ENCODE results near the gene RELA.
A peak's percentile ranks its signal among the peaks of the same experiment; 100 is the strongest.

RELA gene

DNA sequence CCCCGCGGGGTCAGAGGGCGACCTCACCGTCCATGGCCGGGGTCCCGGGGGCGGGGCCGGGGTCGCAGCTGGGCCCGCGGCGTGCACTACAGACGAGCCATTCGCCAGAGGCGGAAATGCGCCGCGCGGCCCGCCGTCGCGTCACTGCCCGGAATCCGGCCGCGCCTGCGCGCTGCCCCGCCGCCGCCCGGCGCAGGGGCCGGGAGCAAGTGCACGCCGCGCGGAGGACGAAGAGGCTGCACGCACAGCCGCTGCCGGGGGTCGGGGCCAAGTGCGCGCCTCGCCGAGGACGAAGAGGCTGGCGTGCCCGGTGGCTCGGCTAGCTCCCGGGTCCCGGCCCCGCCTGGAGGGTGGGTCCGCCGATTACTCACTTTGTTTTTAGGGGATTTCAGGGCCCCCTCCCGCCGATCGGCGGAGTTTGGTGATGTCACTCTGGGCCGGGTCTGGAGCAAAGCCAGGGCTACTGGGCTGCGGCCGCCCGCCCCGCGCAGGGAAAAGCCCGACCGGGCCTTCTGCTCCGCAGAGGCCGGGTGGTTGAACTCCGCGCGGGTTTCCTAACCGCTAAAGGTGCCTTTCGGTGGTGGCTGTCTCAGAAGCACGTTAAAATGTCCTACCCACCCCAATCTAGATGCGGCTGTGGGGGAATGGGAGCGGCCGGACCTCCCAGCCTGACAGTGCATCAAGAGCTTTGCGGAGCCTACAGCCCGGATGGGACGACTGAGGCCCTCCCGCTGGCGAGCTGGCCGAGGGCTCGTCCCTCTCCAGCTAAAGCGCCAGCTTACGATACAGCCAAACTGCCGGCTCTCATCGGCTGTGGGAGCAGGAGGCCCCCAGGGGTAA is at the start of gene RELA (continued):
- TF ChIP-seq ZBTB11 (tag by site-specific recombination; conservative IDR thresholded peaks at IDR 0.05; ENCODE audit: low read depth) (no peak; the same call in 1 of the 2 replicates), PRDM1 (tag by site-specific recombination; IDR thresholded peaks at IDR 0.05) (no peak), KLF1 (tag by site-specific recombination; IDR thresholded peaks at IDR 0.05) (peak; percentile 44), ZFP41 (tag by site-specific recombination; IDR thresholded peaks at IDR 0.05; ENCODE audit: borderline replicate concordance) (no peak), ZNF785 (tag by site-specific recombination; IDR thresholded peaks at IDR 0.05) (no peak), ZNF768 (tag by site-specific recombination; IDR thresholded peaks at IDR 0.05) (no peak), ZNF37A (tag by site-specific recombination; IDR thresholded peaks at IDR 0.05) (no peak), YY2 (tag by site-specific recombination; IDR thresholded peaks at IDR 0.05) (no peak), RBAK (tag by site-specific recombination; IDR thresholded peaks at IDR 0.05) (no peak), GFI1B (tag by site-specific recombination; IDR thresholded peaks at IDR 0.05) (no peak), ZNF174 (tag by site-specific recombination; IDR thresholded peaks at IDR 0.05) (no peak), ZNF521 (tag by site-specific recombination; IDR thresholded peaks at IDR 0.05) (no peak), IKZF3 (tag by site-specific recombination; IDR thresholded peaks at IDR 0.05) (no peak), KLF9 (tag by site-specific recombination; IDR thresholded peaks at IDR 0.05; ENCODE audit: low read depth) (peak; percentile 32; the same call in 1 of the 2 replicates), ZNF335 (tag by site-specific recombination; conservative IDR thresholded peaks at IDR 0.05) (peak; percentile 91), ZFP3 (tag by site-specific recombination; IDR thresholded peaks at IDR 0.05; ENCODE audit: low read depth) (no peak), WT1 (tag by site-specific recombination; IDR thresholded peaks at IDR 0.05) (peak; percentile 55; the same call in 1 of the 2 replicates), ZNF677 (tag by site-specific recombination; IDR thresholded peaks at IDR 0.05) (no peak), HOXD13 (CRISPR knock-in tag; IDR thresholded peaks at IDR 0.05; ENCODE audit: borderline replicate concordance) (no peak), ZSCAN4 (tag by site-specific recombination; IDR thresholded peaks at IDR 0.05) (no peak), MZF1 (tag by site-specific recombination; IDR thresholded peaks at IDR 0.05; ENCODE audit: borderline replicate concordance) (no peak), HOXC10 (CRISPR knock-in tag; IDR thresholded peaks at IDR 0.05) (no peak)
- TF ChIP-seq, protein P1, sequence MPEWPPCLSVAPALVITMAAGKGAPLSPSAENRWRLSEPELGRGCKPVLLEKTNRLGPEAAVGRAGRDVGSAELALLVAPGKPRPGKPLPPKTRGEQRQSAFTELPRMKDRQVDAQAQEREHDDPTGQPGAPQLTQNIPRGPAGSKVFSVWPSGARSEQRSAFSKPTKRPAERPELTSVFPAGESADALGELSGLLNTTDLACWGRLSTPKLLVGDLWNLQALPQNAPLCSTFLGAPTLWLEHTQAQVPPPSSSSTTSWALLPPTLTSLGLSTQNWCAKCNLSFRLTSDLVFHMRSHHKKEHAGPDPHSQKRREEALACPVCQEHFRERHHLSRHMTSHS (tag by site-specific recombination; IDR thresholded peaks at IDR 0.05), result no peak
- TF ChIP-seq, protein P2, sequence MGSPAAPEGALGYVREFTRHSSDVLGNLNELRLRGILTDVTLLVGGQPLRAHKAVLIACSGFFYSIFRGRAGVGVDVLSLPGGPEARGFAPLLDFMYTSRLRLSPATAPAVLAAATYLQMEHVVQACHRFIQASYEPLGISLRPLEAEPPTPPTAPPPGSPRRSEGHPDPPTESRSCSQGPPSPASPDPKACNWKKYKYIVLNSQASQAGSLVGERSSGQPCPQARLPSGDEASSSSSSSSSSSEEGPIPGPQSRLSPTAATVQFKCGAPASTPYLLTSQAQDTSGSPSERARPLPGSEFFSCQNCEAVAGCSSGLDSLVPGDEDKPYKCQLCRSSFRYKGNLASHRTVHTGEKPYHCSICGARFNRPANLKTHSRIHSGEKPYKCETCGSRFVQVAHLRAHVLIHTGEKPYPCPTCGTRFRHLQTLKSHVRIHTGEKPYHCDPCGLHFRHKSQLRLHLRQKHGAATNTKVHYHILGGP (tag by site-specific recombination; IDR thresholded peaks at IDR 0.05), result no peak
- TF ChIP-seq, protein P3, sequence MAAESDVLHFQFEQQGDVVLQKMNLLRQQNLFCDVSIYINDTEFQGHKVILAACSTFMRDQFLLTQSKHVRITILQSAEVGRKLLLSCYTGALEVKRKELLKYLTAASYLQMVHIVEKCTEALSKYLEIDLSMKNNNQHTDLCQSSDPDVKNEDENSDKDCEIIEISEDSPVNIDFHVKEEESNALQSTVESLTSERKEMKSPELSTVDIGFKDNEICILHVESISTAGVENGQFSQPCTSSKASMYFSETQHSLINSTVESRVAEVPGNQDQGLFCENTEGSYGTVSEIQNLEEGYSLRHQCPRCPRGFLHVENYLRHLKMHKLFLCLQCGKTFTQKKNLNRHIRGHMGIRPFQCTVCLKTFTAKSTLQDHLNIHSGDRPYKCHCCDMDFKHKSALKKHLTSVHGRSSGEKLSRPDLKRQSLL (tag by site-specific recombination; IDR thresholded peaks at IDR 0.05), result 0 out of 2 replicates have a peak, but pooled peaks have one; percentile 28
- TF ChIP-seq, protein P4, sequence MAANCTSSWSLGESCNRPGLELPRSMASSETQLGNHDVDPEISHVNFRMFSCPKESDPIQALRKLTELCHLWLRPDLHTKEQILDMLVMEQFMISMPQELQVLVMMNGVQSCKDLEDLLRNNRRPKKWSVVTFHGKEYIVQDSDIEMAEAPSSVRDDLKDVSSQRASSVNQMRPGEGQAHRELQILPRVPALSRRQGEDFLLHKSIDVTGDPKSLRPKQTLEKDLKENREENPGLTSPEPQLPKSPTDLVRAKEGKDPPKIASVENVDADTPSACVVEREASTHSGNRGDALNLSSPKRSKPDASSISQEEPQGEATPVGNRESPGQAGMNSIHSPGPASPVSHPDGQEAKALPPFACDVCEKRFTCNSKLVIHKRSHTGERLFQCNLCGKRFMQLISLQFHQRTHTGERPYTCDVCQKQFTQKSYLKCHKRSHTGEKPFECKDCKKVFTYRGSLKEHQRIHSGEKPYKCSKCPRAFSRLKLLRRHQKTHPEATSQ (tag by site-specific recombination; IDR thresholded peaks at IDR 0.05), result no peak; the same call in 1 of the 2 replicates
- TF ChIP-seq, protein P5, sequence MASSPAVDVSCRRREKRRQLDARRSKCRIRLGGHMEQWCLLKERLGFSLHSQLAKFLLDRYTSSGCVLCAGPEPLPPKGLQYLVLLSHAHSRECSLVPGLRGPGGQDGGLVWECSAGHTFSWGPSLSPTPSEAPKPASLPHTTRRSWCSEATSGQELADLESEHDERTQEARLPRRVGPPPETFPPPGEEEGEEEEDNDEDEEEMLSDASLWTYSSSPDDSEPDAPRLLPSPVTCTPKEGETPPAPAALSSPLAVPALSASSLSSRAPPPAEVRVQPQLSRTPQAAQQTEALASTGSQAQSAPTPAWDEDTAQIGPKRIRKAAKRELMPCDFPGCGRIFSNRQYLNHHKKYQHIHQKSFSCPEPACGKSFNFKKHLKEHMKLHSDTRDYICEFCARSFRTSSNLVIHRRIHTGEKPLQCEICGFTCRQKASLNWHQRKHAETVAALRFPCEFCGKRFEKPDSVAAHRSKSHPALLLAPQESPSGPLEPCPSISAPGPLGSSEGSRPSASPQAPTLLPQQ (tag by site-specific recombination; IDR thresholded peaks at IDR 0.05), result peak; percentile 66

All from HEK293 (cell line).